Measurements from ENCODE around the gene ZNF334. TPM values are rescaled to one million over a fixed set of nuclear protein-coding genes. Genes with fewer than 3 reads are reported as not detected.

The ZNF334 gene
- total RNA-seq, 6 experiments from 2014 or later = 0.55 to 2.8 (median 1.3) TPM

- Histone ChIP-seq H3K27ac (no peak overlapping the region), H3K4me3 (no peak overlapping the region), H3K9me3 (no peaks in the 10 kb centered on the region), H3K4me1 (no peaks in the 10 kb centered on the region), H3K27me3 (no peaks in the 10 kb centered on the region), H3K36me3 (no peaks in the 10 kb centered on the region)
- intact Hi-C loops (cut with DNase I) = no loop called here
- ATAC-seq = peak; percentile 26 to 64 (median 46)
- 45% methylated on average over 3 of the region's 3 CpGs for WGBS (ENCODE audit: insufficient coverage, low coverage, low lambda C conversion rate, missing lambda C conversion rate)
- DNase-seq = no peak
- TF ChIP-seq, protein P1, sequence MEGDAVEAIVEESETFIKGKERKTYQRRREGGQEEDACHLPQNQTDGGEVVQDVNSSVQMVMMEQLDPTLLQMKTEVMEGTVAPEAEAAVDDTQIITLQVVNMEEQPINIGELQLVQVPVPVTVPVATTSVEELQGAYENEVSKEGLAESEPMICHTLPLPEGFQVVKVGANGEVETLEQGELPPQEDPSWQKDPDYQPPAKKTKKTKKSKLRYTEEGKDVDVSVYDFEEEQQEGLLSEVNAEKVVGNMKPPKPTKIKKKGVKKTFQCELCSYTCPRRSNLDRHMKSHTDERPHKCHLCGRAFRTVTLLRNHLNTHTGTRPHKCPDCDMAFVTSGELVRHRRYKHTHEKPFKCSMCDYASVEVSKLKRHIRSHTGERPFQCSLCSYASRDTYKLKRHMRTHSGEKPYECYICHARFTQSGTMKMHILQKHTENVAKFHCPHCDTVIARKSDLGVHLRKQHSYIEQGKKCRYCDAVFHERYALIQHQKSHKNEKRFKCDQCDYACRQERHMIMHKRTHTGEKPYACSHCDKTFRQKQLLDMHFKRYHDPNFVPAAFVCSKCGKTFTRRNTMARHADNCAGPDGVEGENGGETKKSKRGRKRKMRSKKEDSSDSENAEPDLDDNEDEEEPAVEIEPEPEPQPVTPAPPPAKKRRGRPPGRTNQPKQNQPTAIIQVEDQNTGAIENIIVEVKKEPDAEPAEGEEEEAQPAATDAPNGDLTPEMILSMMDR (IDR thresholded peaks at IDR 0.05) = peak in 2 of 4 donors; percentile 16 to 31
- no peak for TF ChIP-seq POLR2A (IDR thresholded peaks at IDR 0.05)
Measured at GRCh38 chr20:46544576-46544975, 31.2 kb upstream of the ZNF334 start.

- Histone ChIP-seq H3K9me3 (no peaks in the 10 kb centered on the region), H3K27me3 (no peaks in the 10 kb centered on the region), H3K36me3 (no peaks in the 10 kb centered on the region), H3K27ac (no peak overlapping the region), H3K4me1 (no peaks in the 10 kb centered on the region), H3K4me3 (no peak overlapping the region)
- WGBS (ENCODE audit: insufficient coverage, low coverage, low lambda C conversion rate, missing lambda C conversion rate) = 12% methylated on average over 1 of the region's 1 CpG
- intact Hi-C loops (cut with DNase I) = no loop called here
- no peak for TF ChIP-seq POLR2A (IDR thresholded peaks at IDR 0.05)
- TF ChIP-seq, protein P1 (IDR thresholded peaks at IDR 0.05) = no peak
- peak in 3 of 4 donors; percentile 48 to 64 (median 61) for ATAC-seq
- no peak for DNase-seq
Measured at GRCh38 chr20:46543959-46544358, 30.6 kb upstream of the ZNF334 start.

DNA sequence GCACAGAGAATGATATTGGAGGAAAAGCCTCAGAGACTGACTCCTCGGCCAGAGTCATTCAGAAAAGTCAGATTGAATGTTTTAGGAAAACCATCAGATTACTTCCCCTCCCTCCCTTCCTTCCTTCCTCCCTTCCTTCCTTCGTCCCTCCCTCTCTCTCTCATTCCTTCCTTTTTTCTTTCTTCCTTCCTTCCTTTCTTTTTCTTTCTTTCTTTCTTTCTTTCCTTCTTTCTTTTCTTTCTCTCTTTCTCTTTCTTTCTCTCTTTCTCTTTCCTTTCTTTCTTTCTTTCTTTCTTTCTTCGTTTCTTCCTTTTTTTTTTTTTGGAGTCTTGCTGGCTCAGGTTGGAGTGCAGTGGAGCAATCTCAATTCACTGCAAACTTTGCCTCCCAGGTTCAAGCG lies 29.7 kb upstream of the ZNF334 start:
- DNase-seq (no peak), ATAC-seq (no peak)
- intact Hi-C loops (cut with DNase I) = no loop called here
- TF ChIP-seq, protein P1 (IDR thresholded peaks at IDR 0.05) = no peak
- no peak for TF ChIP-seq POLR2A (IDR thresholded peaks at IDR 0.05)
- Histone ChIP-seq H3K36me3 (no peaks in the 10 kb centered on the region), H3K4me1 (no peaks in the 10 kb centered on the region), H3K9me3 (no peaks in the 10 kb centered on the region), H3K27ac (no peak overlapping the region), H3K4me3 (no peak overlapping the region), H3K27me3 (no peaks in the 10 kb centered on the region)
- 83% methylated on average over 4 of the region's 4 CpGs for WGBS (ENCODE audit: insufficient coverage, low coverage, low lambda C conversion rate, missing lambda C conversion rate)

DNA sequence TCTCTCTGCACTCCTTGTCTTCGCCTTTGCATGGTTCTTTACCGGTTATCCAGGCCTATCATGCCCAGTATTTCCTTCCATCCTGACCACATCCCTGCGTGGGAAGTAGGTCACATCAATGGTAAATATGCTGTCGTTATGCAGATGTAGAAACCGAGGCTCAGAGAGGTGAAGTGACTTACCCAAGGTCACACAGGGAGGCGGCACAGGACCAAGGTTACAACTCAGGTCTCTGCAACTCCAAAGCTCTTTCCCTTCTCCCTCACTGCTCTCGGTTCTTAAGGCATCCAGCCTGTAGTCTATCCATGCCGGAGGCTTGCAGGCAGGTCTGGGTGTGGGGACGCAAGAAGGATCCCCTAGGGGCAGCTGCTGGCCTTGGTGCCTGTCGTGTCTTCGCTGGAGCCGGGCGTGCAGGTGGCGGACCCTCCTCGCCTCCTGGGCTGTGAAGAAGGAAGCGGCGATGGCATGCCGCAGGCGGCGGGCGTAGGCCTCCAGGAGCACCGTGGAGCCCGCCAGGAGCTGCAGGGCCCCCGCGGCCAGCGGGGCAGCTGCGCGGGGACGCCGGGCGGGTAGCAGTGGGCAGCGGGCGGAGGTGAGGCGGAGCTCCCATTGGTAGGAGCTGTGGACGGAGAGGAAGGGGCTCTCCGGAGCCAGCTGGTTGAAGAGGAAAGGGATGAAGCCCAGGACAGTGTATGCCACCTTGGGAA lies 28.0 kb upstream of the ZNF334 start:
- intact Hi-C loops (cut with DNase I) = no loop called here
- ATAC-seq (no peak), DNase-seq (no peak)
- H3K4me1 ChIP-seq = no peaks in the 10 kb centered on the region
- 68% methylated on average over 20 of the region's 36 CpGs for WGBS (ENCODE audit: insufficient coverage, low coverage, low lambda C conversion rate, missing lambda C conversion rate)
- no peak overlapping the region for H3K4me3 ChIP-seq
- H3K36me3 ChIP-seq = no peaks in the 10 kb centered on the region
- no peaks in the 10 kb centered on the region for H3K9me3 ChIP-seq
- TF ChIP-seq, protein P1 (IDR thresholded peaks at IDR 0.05) = no peak
- no peak for TF ChIP-seq POLR2A (IDR thresholded peaks at IDR 0.05)
- H3K27ac ChIP-seq = no peak overlapping the region
- H3K27me3 ChIP-seq = no peaks in the 10 kb centered on the region
